Fibroblast of lung (primary cell): ENCODE results near the gene CCDC6. TPM values are rescaled to one million over a fixed set of nuclear protein-coding genes. Genes with fewer than 3 reads are reported as not detected.

Experiments used
- DNase-seq, 2 donors: peaks; one replicate each; pipeline versions ENCODE4 v3.0.0 to v3.0.0-alpha.2; 2010; ENCODE audit warnings: low read depth in 2 of 2
- H2AFZ ChIP-seq: 2 replicates; pipeline ENCODE4 v1.5.1; 2012; ENCODE audit warnings: low read length, control low read depth, inconsistent platforms
- H3K27ac ChIP-seq: 2 replicates; pipeline ENCODE4 v1.5.1; 2011; ENCODE audit warnings: low read length, control low read depth; ENCODE audit not compliant: insufficient read depth
- H3K27me3 ChIP-seq: 2 replicates; pipeline ENCODE4 v1.5.1; 2011; ENCODE audit warnings: mild to moderate bottlenecking, low read length; ENCODE audit not compliant: control insufficient read depth, insufficient read depth
- H3K36me3 ChIP-seq: 2 replicates; pipeline ENCODE4 v1.5.1; 2011; ENCODE audit warnings: low read length; ENCODE audit not compliant: control insufficient read depth, insufficient read depth
- H3K4me1 ChIP-seq: 2 replicates; pipeline ENCODE4 v1.5.1; 2011; ENCODE audit warnings: low read length; ENCODE audit not compliant: control insufficient read depth, insufficient read depth; ENCODE audit errors: extremely low read depth
- H3K4me2 ChIP-seq: 2 replicates; pipeline ENCODE4 v1.5.1; 2011; ENCODE audit warnings: low read length, control low read depth; ENCODE audit not compliant: insufficient read depth; ENCODE audit errors: extremely low read depth
- H3K4me3 ChIP-seq, 4 experiments: fragments of 200-600 bp in 1 of 4; sonication (generic) in 1 of 4; replicated peaks in 1 of 4; 2 replicates each; pipeline ENCODE4 v1.5.1; 2011 to 2016; ENCODE audit warnings: low read length in 4 of 4, low read depth in 3 of 4, mild to moderate bottlenecking in 3 of 4, control low read depth in 2 of 4, inconsistent platforms in 1 of 4, mixed read lengths in 1 of 4; ENCODE audit not compliant: insufficient read depth in 1 of 4; ENCODE audit errors: control extremely low read depth in 1 of 4
- H3K79me2 ChIP-seq: 2 replicates; pipeline ENCODE4 v1.5.1; 2012; ENCODE audit warnings: mild to moderate bottlenecking, low read length, inconsistent platforms; ENCODE audit not compliant: control insufficient read depth, insufficient read depth
- H3K9ac ChIP-seq: 2 replicates; pipeline ENCODE4 v1.5.1; 2011; ENCODE audit warnings: mild to moderate bottlenecking, low read length, control low read depth; ENCODE audit not compliant: insufficient read depth
- H3K9me3 ChIP-seq: 2 replicates; pipeline ENCODE4 v1.5.1; 2012; ENCODE audit warnings: low read depth, low read length; ENCODE audit not compliant: control insufficient read depth, insufficient read depth
- H4K20me1 ChIP-seq: 2 replicates; pipeline ENCODE4 v1.5.1; 2011; ENCODE audit warnings: low read length; ENCODE audit not compliant: control insufficient read depth, insufficient read depth; ENCODE audit errors: extremely low read depth
- CTCF ChIP-seq, 2 donors: IDR thresholded peaks in 1 of 2; conservative IDR thresholded peaks in 1 of 2; 1 replicate in 1 of 2; 2 replicates in 1 of 2; pipeline ENCODE4 v1.5.1; 2011 to 2012; ENCODE audit warnings: low read length in 2 of 2, control low read depth in 1 of 2, inconsistent platforms in 1 of 2, low read depth in 1 of 2, mild to moderate bottlenecking in 1 of 2
- EZH2 ChIP-seq: IDR thresholded peaks from 2 replicates; pipeline ENCODE4 v1.5.1; 2012; ENCODE audit warnings: low read length, control low read depth, mild to moderate bottlenecking; ENCODE audit errors: missing control alignments
- polyA plus RNA-seq, 2 donors: library from polyadenylated mRNA; depleted of rRNA in 1 of 2; stranded (reverse) in 1 of 2; unstranded in 1 of 2; fragments of >200 nt; gene quantifications; 2 replicates each; pipeline ENCODE4 v1.2.1, GENCODE V29; 2011 to 2012; ENCODE audit warnings: missing spikeins in 1 of 2
- total RNA-seq: library from RNA; depleted of rRNA; stranded (reverse); fragments of >200 nt; gene quantifications from 2 replicates; pipeline ENCODE4 v1.2.1, GENCODE V29; 2014

The CCDC6 gene
- total and polyA plus RNA-seq, 2 donors (not counting 1 experiment from before 2014, with no cell fraction given), result 35.5 to 51.2 TPM

GRCh38 chr10:59879363-59879913 is 26.9 kb downstream of the CCDC6 start:
- no peak overlapping the region for H3K9ac ChIP-seq
- no peaks in the 10 kb centered on the region for H3K9me3 ChIP-seq
- H3K36me3 ChIP-seq, result no peaks in the 10 kb centered on the region
- no peaks in the 10 kb centered on the region for H3K27me3 ChIP-seq
- no peak for DNase-seq
- no peaks in the 10 kb centered on the region for H3K4me1 ChIP-seq
- peaks cover 5% of the 10 kb centered on the region for H3K79me2 ChIP-seq
- TF ChIP-seq CTCF (conservative IDR thresholded peaks at IDR 0.05 in 1 of 2, IDR thresholded peaks at IDR 0.05 in 1 of 2; ENCODE audit: low read depth in 1 of 2, low read length in 2 of 2) (no peak), EZH2 (no peak)
- H2AFZ ChIP-seq, result no peak overlapping the region
- no peak overlapping the region for H3K4me2 ChIP-seq
- H3K27ac ChIP-seq, result no peak overlapping the region
- no peaks in the 10 kb centered on the region for H4K20me1 ChIP-seq
- no peak overlapping the region for H3K4me3 ChIP-seq

GRCh38 chr10:59878915-59879314 is 27.4 kb downstream of the CCDC6 start:
- Histone ChIP-seq H3K36me3 (no peaks in the 10 kb centered on the region), H3K9me3 (no peaks in the 10 kb centered on the region), H3K4me1 (no peaks in the 10 kb centered on the region), H3K27me3 (no peaks in the 10 kb centered on the region), H3K9ac (no peak overlapping the region), H3K27ac (no peak overlapping the region), H2AFZ (no peak overlapping the region), H3K4me3 (no peak overlapping the region), H3K4me2 (no peak overlapping the region), H3K79me2 (peaks cover 7% of the 10 kb centered on the region), H4K20me1 (no peaks in the 10 kb centered on the region)
- TF ChIP-seq CTCF (conservative IDR thresholded peaks at IDR 0.05 in 1 of 2, IDR thresholded peaks at IDR 0.05 in 1 of 2; ENCODE audit: low read depth in 1 of 2, low read length in 2 of 2) (no peak), EZH2 (no peak)
- DNase-seq, result no peak

GRCh38 chr10:59878289-59878688 is 28.1 kb downstream of the CCDC6 start:
- Histone ChIP-seq H3K4me2 (no peak overlapping the region), H3K36me3 (no peaks in the 10 kb centered on the region), H3K27me3 (no peaks in the 10 kb centered on the region), H3K4me3 (no peak overlapping the region), H2AFZ (no peak overlapping the region), H3K9me3 (no peaks in the 10 kb centered on the region), H3K27ac (no peak overlapping the region), H3K4me1 (no peaks in the 10 kb centered on the region), H3K9ac (no peak overlapping the region), H4K20me1 (no peaks in the 10 kb centered on the region), H3K79me2 (peaks cover 7% of the 10 kb centered on the region)
- TF ChIP-seq EZH2 (no peak), CTCF (conservative IDR thresholded peaks at IDR 0.05 in 1 of 2, IDR thresholded peaks at IDR 0.05 in 1 of 2; ENCODE audit: low read depth in 1 of 2, low read length in 2 of 2) (no peak)
- no peak for DNase-seq
